Natural killer cell (primary cell): ENCODE results near the gene ABI3BP. TPM values are rescaled to one million over a fixed set of nuclear protein-coding genes. Genes with fewer than 3 reads are reported as not detected.

ENCODE experiments used
- ATAC-seq, 3 donors: fragments of 150-1000 bp in 2 of 3; fragments of 200-7000 bp in 1 of 3; cut with Tn5 transposase; 1 replicate in 1 of 3; 2 replicates in 2 of 3; pipeline ENCODE4 v1.10.0; 2021; ENCODE audit warnings: mild to moderate bottlenecking in 2 of 3, moderate library complexity in 2 of 3
- DNase-seq, 2 donors: peaks; one replicate each; pipeline versions ENCODE4 v3.0.0 to v3.0.0-alpha.2; 2013 to 2021; ENCODE audit warnings: mixed read lengths in 1 of 2
- H3K27ac ChIP-seq: one replicate; pipeline ENCODE4 v1.5.1; 2013; ENCODE audit warnings: mild to moderate bottlenecking, low read length
- H3K27me3 ChIP-seq: one replicate; pipeline ENCODE4 v1.6.1; 2013; ENCODE audit warnings: low read length; ENCODE audit not compliant: control insufficient read depth, insufficient read depth
- H3K36me3 ChIP-seq: one replicate; pipeline ENCODE4 v1.6.1; 2013; ENCODE audit warnings: low read length; ENCODE audit not compliant: control insufficient read depth, insufficient read depth
- H3K4me1 ChIP-seq: one replicate; pipeline ENCODE4 v1.6.1; 2013; ENCODE audit warnings: low read length; ENCODE audit not compliant: control insufficient read depth, insufficient read depth
- H3K4me3 ChIP-seq: one replicate; pipeline ENCODE4 v1.5.1; 2013; ENCODE audit warnings: low read length
- H3K9me3 ChIP-seq: one replicate; pipeline ENCODE4 v1.6.1; 2013; ENCODE audit warnings: low read length; ENCODE audit not compliant: control insufficient read depth, insufficient read depth
- H3K27ac Mint-ChIP-seq, 2 donors: one replicate each; pipeline ENCODE4 v1.8.0; 2022; ENCODE audit warnings: mild to moderate bottlenecking in 2 of 2, mixed read lengths in 2 of 2, moderate library complexity in 1 of 2
- H3K27me3 Mint-ChIP-seq, 2 donors: one replicate each; pipeline ENCODE4 v1.8.0; 2022; ENCODE audit warnings: low read depth in 2 of 2, mixed read lengths in 2 of 2
- H3K36me3 Mint-ChIP-seq: one replicate; pipeline ENCODE4 v1.8.0; 2022; ENCODE audit warnings: mixed read lengths
- H3K4me1 Mint-ChIP-seq, 2 donors: one replicate each; pipeline ENCODE4 v1.8.0; 2022; ENCODE audit warnings: mixed read lengths in 2 of 2
- H3K4me3 Mint-ChIP-seq: one replicate; pipeline ENCODE4 v1.8.0; 2022; ENCODE audit warnings: mild to moderate bottlenecking, moderate library complexity, mixed read lengths
- H3K9me3 Mint-ChIP-seq, 2 donors: one replicate each; pipeline ENCODE4 v1.8.0; 2022; ENCODE audit warnings: mixed read lengths in 2 of 2
- CTCF ChIP-seq: fragments of 200-600 bp; IDR thresholded peaks from one replicate; pipeline ENCODE4 v1.8.0; 2022; ENCODE audit warnings: antibody characterized with exemption
- WGBS: methylation state at CpG from one replicate; pipeline ENCODE4 v1.1.7; 2013; ENCODE audit warnings: missing lambda C conversion rate; ENCODE audit not compliant: insufficient coverage; 5-methylcytosine and 5-hydroxymethylcytosine counted together
- intact Hi-C: fragments of 100-400 bp; cut with micrococcal nuclease; formaldehyde crosslinking; loops from one replicate; pipeline ENCODE4 v1.14.2; 2022
- total RNA-seq, 4 donors: library from RNA; stranded (reverse); fragments of 120-200 nt in 1 of 4; gene quantifications; one replicate each; pipeline versions ENCODE4 v1.2.3 to v1.2.4, GENCODE V29; 2013 to 2022

Gene ABI3BP
- total RNA-seq, 3 donors from 2014 or later (not counting 1 experiment from before 2014, with no cell fraction given) = not detected

GRCh38 chr3:100844063-100844936 is 148.9 kb downstream of the ABI3BP start:
- Histone ChIP-seq H3K4me1 (no peaks in the 10 kb centered on the region), H3K27me3 (peaks cover 2% of the 10 kb centered on the region), H3K27ac (no peak overlapping the region), H3K4me3 (no peak overlapping the region), H3K9me3 (no peaks in the 10 kb centered on the region), H3K36me3 (no peaks in the 10 kb centered on the region)
- Mint-ChIP-seq H3K36me3 (no peaks in the 10 kb centered on the region), H3K27me3 (peaks cover 0 to under 1% of the 10 kb centered on the region in 2 donors), H3K4me3 (no peak overlapping the region), H3K9me3 (peaks cover 0 to 5% of the 10 kb centered on the region in 2 donors), H3K4me1 (no peaks in the 10 kb centered on the region), H3K27ac (no peak overlapping the region)
- no peak for ATAC-seq
- TF ChIP-seq CTCF = no peak
- intact Hi-C loops = no loop called here
- no peak for DNase-seq
- 83% methylated on average over 4 of the region's 8 CpGs for WGBS

- Histone ChIP-seq H3K4me1 (no peaks in the 10 kb centered on the region), H3K27ac (no peak overlapping the region), H3K27me3 (peaks cover 2% of the 10 kb centered on the region), H3K4me3 (no peak overlapping the region), H3K9me3 (no peaks in the 10 kb centered on the region), H3K36me3 (no peaks in the 10 kb centered on the region)
- DNase-seq (no peak), ATAC-seq (no peak)
- TF ChIP-seq CTCF = no peak
- H3K4me1 Mint-ChIP-seq = peaks cover 0 to 4% of the 10 kb centered on the region in 2 donors
- H3K27me3 Mint-ChIP-seq = peaks cover 7 to 11% of the 10 kb centered on the region in 2 donors
- no peak overlapping the region for H3K27ac Mint-ChIP-seq
- no peaks in the 10 kb centered on the region for H3K36me3 Mint-ChIP-seq
- intact Hi-C loops = no loop called here
- 0% methylated on average over 2 of the region's 2 CpGs for WGBS
- H3K4me3 Mint-ChIP-seq = no peak overlapping the region
- H3K9me3 Mint-ChIP-seq = peaks cover 0 to under 1% of the 10 kb centered on the region in 2 donors
Measured at GRCh38 chr3:100838157-100838556, 155.1 kb downstream of the ABI3BP start.

- intact Hi-C loops = no loop called here
- ATAC-seq = no peak
- no peaks in the 10 kb centered on the region for H3K36me3 ChIP-seq
- H3K4me3 Mint-ChIP-seq = no peak overlapping the region
- DNase-seq = no peak
- H3K36me3 Mint-ChIP-seq = no peaks in the 10 kb centered on the region
- no peak overlapping the region for H3K27ac Mint-ChIP-seq
- no peaks in the 10 kb centered on the region for H3K4me1 ChIP-seq
- no peaks in the 10 kb centered on the region for H3K9me3 ChIP-seq
- no peak for TF ChIP-seq CTCF
- H3K27me3 ChIP-seq = no peaks in the 10 kb centered on the region
- H3K27me3 Mint-ChIP-seq = peaks cover 7 to 13% of the 10 kb centered on the region in 2 donors
- WGBS = 95% methylated on average over 1 of the region's 1 CpG
- peaks cover 0 to 4% of the 10 kb centered on the region in 2 donors for H3K4me1 Mint-ChIP-seq
- no peak overlapping the region for H3K27ac ChIP-seq
- H3K9me3 Mint-ChIP-seq = no peaks in the 10 kb centered on the region
- no peak overlapping the region for H3K4me3 ChIP-seq
Measured at GRCh38 chr3:100836661-100837060, 156.6 kb downstream of the ABI3BP start.
